Measurements from ENCODE around the gene SEMA6B. TPM values are rescaled to one million over a fixed set of nuclear protein-coding genes. Genes with fewer than 3 reads are reported as not detected.
"Not testable (repeated sequence)": the region's sequence is repeated elsewhere in the genome, so short reads cannot be mapped to it uniquely, and the experiment has no call there.

SEMA6B gene
- total RNA-seq, 2 donors from 2014 or later = 3.9 to 10.8 TPM

DNA sequence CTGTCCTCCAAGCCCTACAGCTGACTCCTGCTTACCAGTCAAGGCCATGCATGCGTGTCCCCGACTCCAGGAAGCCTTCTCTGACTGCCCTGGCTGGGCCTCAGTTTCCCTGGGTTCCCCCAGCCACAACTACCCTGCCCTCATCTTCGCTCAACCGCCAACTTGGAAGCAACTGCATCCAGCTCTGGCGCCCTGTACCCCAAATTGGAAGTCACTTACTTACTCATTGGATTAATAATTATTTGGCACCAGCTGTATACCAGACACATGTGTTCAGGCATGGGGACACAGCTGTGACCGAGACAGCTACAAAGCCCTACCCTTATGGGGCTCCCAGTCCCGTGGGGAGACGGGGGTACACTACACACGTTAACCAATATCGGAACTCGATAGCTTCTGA, 10.9 kb upstream of the SEMA6B start:
- no peak for DNase-seq (ENCODE audit: low spot score)
- no peaks in the 10 kb centered on the region for H3K27me3 ChIP-seq
- H3K36me3 ChIP-seq = no peaks in the 10 kb centered on the region
- no peak overlapping the region for H3K4me3 ChIP-seq
- no peak overlapping the region for H3K27ac ChIP-seq
- H3K4me1 ChIP-seq = peaks cover 0 to 21% of the 10 kb centered on the region in 2 donors
- H3K9me3 ChIP-seq = no peaks in the 10 kb centered on the region
- TF ChIP-seq, protein P1, sequence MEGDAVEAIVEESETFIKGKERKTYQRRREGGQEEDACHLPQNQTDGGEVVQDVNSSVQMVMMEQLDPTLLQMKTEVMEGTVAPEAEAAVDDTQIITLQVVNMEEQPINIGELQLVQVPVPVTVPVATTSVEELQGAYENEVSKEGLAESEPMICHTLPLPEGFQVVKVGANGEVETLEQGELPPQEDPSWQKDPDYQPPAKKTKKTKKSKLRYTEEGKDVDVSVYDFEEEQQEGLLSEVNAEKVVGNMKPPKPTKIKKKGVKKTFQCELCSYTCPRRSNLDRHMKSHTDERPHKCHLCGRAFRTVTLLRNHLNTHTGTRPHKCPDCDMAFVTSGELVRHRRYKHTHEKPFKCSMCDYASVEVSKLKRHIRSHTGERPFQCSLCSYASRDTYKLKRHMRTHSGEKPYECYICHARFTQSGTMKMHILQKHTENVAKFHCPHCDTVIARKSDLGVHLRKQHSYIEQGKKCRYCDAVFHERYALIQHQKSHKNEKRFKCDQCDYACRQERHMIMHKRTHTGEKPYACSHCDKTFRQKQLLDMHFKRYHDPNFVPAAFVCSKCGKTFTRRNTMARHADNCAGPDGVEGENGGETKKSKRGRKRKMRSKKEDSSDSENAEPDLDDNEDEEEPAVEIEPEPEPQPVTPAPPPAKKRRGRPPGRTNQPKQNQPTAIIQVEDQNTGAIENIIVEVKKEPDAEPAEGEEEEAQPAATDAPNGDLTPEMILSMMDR (IDR thresholded peaks at IDR 0.05) = no peak

- no peak overlapping the region for H3K27ac ChIP-seq
Observed at GRCh38 chr19:4568886-4569285, 9.4 kb upstream of the SEMA6B start.

DNA sequence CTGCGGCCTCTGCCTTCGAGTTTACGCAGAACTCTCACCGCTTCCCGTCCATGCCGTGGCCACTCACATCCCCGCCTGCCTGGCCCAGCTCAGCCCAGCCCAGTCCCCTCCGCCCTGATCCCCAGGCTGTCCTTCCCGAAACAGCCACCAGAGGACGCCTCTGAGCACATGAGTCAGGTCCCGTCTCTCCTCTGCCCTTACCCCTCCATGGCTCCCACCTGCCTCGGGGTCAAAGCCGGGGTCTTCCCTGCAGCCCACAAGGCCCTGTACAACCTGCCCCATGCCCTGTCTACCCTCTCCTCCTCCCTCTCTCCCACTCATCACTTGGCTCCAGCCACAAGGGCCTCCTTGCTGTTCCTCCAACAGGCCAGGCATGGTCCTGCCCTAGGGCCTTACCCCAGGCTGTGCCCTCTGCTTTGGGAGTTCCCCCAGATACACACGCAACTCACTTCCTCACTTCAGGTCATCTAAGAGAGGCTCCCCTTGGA, 8.1 kb upstream of the SEMA6B start:
- no peaks in the 10 kb centered on the region for H3K9me3 ChIP-seq
- H3K27me3 ChIP-seq = no peaks in the 10 kb centered on the region
- peak; percentile 63 for DNase-seq (ENCODE audit: low spot score)
- peak overlapping the region in 1 of 2 donors; percentile 31 for H3K27ac ChIP-seq
- no peak overlapping the region for H3K4me3 ChIP-seq
- peaks cover 0 to 7% of the 10 kb centered on the region in 2 donors for H3K4me1 ChIP-seq
- no peaks in the 10 kb centered on the region for H3K36me3 ChIP-seq
- TF ChIP-seq, protein P1 (IDR thresholded peaks at IDR 0.05) = peak; percentile 69 to 76

More at GRCh38 chr19:4568886-4569285, 9.4 kb upstream of the SEMA6B start:
- Histone ChIP-seq H3K4me1 (peaks cover 0 to 7% of the 10 kb centered on the region in 2 donors), H3K36me3 (no peaks in the 10 kb centered on the region), H3K9me3 (no peaks in the 10 kb centered on the region), H3K27me3 (no peaks in the 10 kb centered on the region), H3K4me3 (no peak overlapping the region)
- DNase-seq (ENCODE audit: low spot score) = no peak
- TF ChIP-seq, protein P1 (IDR thresholded peaks at IDR 0.05) = no peak

- TF ChIP-seq, protein P1 (IDR thresholded peaks at IDR 0.05) = no peak
- Histone ChIP-seq H3K9me3 (no peaks in the 10 kb centered on the region), H3K36me3 (no peaks in the 10 kb centered on the region), H3K4me1 (peaks cover 0 to 7% of the 10 kb centered on the region in 2 donors), H3K27me3 (no peaks in the 10 kb centered on the region), H3K4me3 (no peak overlapping the region), H3K27ac (no peak overlapping the region)
- no peak for DNase-seq (ENCODE audit: low spot score)
Observed at GRCh38 chr19:4566402-4567051, 7.0 kb upstream of the SEMA6B start.

GRCh38 chr19:4563562-4563961, 4.1 kb upstream of the SEMA6B start:
- not testable (repeated sequence) for DNase-seq (ENCODE audit: low spot score); H3K4me1 ChIP-seq; H3K4me3 ChIP-seq; H3K27me3 ChIP-seq; H3K27ac ChIP-seq; H3K36me3 ChIP-seq; H3K9me3 ChIP-seq

GRCh38 chr19:4562085-4562484, 2.6 kb upstream of the SEMA6B start:
- H3K27me3 ChIP-seq; DNase-seq (ENCODE audit: low spot score); H3K4me3 ChIP-seq; H3K36me3 ChIP-seq; H3K9me3 ChIP-seq; H3K27ac ChIP-seq: not testable (repeated sequence)
- H3K4me1 ChIP-seq = peaks cover 0 to 15% of the 10 kb centered on the region in 2 donors

Data from right atrium auricular region (tissue), 2 donors.